Activated CD4-positive, alpha-beta T cell treated with anti-CD3 and anti-CD28 coated beads for 24 hours (primary cell): ENCODE measurements around the gene SASS6.
"Not testable (repeated sequence)": the region's sequence is repeated elsewhere in the genome, so short reads cannot be mapped to it uniquely, and the experiment has no call there.

Experiments
- DNase-seq, 2 donors: peaks; one replicate each; pipeline ENCODE4 v3.0.0-alpha.2; 2020; ENCODE audit warnings: low read depth in 2 of 2

The SASS6 gene

DNA sequence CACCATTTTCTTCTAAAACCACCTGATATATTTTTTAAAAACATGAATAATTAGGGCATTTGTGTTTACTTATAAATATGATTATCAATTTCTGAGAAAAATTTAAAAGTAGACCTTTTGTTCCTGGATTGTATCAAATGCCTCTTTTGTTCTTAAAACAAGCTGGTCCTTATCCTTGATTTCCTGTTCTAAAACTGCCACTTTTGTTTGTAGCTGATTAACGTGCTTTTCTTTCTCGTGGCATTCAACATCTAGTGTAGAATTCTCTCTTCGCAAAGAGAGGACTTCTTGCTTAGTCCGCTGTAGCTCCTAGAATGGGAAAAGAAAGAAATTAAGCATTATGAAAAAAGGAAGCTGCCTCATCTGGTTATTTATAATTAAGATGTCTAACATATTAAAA is 25.0 kb downstream of the SASS6 start:
- no peak for DNase-seq

DNA sequence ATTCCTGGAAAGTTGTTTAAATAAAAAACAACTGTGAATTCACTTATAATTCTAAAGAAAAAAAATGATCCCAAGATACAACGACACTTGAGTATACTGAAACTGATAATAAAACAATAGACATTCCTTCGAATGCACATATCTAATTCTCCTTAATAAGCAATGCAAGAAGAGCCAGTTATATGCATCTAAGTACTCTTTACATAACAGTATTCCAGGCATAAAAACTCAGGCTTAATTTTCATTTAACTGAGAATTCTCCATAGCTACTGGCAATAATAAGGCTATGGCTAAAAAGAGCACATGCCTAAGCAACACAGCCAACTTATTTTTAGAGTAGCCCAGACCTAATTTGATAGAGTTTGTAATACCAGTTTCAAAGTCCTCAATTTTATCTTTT is 31.2 kb downstream of the SASS6 start:
- no peak for DNase-seq

DNA sequence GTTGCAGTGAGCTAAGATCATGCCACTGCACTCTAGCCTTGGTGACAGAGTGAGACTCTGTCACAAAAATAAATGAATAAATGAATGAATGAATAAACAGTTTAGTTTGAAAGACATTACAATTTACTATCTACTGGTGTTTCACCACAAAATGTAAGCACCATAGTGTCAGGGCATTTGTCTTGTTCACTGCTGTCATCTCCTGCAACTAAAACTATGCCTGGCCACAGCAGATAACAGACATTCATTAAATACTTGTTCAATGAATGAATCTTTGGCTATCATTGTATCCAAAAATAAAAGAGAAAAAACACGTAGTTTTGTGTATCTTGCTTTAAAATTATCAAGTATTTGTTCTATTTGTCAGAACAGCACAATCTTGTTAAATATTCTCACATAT is 32.5 kb downstream of the SASS6 start:
- no peak for DNase-seq

DNA sequence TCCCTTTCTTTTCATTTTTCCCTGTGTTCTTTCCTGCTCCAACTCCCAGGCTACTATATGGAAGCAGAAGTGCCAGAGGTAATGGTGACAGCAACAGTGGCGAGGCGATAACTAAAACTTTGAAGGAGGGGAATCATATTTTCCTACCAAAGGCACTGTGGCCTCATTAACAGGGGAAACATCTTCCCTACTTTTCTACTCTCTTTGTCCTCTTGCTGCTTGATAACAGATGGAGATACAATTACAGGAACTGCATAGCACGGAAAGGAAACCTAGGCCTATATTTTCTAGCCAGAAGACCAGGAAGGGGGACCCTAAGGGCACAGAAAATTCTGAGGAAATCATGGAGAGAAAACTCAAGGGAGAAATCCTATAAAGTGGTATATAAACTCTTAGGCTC is 42.3 kb downstream of the SASS6 start:
- DNase-seq = no peak

DNA sequence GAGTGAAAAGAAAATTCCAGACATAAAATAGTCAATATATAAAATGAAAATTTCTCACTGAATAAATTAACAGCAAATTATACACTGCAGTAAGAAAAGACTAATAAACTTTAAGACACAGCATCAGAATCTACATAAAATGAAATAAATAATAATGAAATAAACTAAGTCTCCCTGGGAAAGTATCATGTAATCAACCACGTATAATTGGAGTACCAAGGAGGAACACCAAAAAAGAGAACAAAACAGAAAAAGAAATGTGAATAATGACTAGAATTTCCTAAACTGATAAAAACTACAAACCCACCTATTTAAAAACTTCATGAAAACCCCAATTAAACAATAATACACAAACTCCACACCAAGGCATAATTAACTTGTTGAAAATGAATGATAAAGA is 43.6 kb downstream of the SASS6 start:
- DNase-seq = no peak

DNA sequence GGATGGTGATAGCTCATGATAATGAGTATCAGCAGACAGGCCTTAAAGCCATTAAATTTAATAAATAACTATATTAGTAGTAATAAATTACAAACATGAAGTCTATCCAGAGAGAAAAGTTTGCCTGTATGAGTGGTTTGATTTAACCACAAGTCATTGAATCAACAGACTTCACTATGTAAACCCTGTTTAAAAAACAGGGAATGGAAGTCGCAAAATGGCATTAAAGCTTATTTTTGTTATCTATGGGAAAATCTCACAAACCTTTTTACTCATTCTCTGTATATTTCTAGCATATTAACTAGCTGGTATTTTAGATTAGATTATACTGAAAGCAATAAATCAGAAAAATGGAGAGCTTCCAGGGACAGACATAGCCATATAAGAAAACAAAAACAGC is 45.3 kb downstream of the SASS6 start:
- DNase-seq = no peak

DNA sequence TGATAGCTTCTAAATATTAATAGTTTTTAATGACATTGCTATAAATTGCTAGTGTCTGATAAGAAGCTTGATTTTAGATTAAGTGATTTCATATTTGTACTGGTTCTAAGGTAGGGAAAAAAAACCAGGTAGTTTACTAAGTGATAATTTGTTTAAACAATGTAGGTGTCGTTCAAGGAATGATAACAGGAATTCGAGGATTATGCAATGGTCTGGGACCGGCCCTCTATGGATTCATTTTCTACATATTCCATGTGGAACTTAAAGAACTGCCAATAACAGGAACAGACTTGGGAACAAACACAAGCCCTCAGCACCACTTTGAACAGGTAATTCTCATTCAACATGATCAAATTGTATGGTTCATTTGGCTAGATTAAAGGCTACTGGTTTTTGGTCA is 52.4 kb downstream of the SASS6 start:
- no peak for DNase-seq

DNA sequence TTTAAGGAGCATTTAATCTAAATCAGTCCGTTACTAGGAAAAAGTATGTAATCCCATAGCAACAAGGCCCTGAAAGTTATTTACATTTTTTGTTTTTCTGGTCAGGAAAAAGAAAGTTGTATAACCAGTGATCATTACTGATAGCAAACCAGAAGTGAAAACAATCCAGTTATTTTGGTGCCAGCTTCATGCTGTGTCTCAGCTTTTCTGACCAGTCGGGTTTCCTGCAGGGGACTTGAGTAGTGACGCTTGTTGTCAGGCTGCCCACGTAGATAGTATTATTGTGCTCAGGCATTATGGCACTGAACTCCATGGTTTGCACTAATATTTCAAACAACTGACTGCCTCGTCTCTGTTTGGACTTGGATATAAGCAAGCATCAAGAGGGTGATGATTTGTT is 55.2 kb downstream of the SASS6 start:
- no peak for DNase-seq

DNA sequence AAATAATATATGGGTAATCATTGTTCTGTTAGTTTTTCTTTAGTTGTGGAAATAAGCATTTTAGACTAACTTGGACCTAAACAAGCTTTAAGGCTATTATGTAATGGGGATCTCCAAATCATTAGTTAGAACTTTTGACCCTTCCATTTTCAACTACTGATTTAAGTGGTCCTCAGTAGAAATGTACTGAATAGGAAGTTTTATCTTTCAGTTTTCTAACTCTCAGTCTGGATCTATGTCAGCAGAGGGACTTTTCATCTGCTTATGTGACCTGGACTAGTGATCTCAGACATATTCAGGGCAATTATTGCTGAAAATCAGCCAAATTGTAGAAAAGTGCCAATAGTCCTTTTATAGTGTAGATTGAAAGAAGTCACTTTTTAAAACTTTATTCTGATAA is 56.0 kb downstream of the SASS6 start:
- DNase-seq = no peak

DNA sequence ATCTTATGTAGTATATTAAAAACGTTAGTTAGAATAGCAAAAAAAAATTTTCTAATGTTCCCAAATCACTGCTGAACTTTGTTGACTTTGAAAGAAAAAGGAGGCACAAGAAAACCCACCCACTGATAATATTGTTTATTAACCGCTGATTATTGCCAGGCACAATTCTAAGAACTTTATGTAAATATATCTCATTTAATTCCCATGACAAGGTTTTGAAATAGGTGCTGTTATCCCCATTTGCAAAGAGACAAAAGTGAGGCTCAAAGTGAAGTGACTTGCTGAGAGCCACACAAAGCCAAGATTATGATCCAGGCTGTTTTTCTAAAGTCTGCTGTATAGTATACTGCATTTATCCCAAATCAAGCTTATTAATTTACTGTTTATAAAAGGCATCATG is 56.4 kb downstream of the SASS6 start:
- DNase-seq = no peak

DNA sequence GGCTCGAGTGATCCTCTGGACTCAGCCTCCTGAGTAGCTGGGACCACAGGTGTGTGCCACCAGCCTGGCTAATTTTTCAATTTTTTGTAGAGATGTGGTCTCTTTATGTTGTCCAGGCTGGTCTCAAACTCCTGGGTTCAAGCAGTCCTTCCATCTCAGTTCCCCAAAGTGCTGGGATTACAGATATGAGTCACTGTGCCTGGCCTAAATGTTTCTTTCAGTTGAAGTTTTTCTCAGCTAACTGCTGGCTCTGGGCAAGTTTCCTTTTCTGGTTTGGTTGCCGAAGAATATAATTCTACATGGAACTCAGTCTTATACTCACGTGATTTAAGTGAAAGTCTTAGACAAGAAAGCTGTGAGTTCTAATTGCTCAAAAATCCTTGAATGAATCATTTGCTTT is 57.0 kb downstream of the SASS6 start:
- no peak for DNase-seq

DNA sequence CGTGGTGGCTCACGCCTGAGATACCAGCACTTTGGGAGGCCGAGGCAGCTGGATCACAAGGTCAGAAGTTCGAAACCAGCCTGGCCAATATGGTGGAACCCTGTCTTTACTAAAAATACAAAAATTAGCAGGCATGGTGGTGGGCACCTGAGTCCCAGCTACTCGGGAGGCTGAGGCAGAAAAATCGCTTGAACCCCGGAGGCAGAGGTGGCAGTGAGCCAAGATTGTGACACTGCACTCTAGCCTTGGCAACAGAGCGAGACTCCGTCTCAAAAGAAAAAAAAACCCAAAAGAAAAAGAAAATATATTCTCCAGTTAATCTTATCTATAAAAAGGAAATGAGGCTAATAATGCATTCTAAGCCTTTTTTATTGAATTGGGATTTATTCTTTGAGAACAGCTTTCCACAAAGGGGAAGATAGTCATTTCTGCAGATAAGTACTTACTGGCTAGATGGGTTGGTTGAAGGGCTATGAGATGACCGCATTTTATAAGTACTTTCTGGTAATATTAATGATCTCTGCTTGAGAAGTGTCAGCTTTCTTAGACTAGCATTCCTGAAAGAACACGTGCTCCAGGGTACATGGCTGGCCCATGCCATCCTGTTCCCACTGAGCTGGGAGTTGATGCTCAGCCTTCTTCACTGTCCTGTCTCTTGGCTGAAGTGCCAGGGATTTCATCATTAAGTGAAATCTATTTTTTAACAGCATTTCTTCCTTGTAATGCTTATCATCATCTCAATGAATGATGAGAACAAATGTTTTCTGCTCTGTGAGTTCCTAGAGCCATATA is 57.9 kb downstream of the SASS6 start:
- no peak for DNase-seq

DNA sequence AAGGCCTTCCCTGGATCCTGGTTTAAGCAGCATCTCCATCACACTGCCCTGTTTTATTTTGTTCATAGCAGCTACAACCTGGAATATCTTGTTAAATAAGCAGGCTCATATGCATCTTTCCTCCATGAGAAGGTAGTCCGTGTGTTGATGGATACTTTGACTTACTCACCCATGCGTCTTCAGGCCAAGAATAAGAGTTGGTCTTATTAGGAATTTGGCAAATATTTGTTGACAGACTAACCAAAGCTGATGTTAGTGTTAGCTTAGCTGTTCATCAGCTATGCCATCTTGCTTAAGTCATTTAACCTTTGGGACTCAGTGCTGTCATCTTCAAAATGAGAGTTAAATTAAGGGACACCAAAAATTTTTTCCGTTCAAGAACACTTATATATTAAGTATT is 59.2 kb downstream of the SASS6 start:
- no peak for DNase-seq

DNA sequence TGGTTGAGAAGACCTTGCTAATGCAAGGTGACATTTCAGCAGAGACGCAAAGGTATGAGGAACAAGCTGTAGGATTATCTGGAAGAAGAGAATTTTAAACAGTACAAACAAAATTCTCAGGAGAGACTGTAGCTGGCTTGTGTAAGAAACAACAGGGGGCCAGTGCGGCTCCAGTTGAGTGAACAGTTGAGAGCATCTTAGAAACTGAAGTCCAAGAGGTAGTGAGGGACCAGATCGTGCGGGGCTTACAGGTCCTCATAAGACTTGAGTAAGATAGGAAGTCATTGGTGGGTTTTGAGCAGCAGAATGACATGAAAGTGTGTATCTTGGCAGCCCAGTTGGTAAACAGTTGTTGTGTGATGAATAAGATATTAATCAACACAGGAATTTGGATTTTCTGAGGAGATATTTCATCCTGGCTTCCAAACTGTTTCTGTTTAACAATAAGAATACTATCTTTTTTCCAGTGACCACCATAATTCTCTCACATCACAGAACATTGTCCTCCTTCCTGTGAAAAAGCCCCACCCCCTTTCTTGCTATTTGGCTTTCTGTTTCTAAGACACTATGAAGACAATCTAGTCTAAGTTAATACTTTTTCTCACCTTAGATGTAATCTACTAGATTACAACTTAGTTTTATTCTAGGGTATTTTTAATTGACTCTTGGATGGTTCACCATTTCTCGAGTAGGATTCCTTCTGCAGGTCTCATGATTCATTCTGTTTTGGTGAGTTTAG is 62.4 kb downstream of the SASS6 start:
- DNase-seq = no peak

DNA sequence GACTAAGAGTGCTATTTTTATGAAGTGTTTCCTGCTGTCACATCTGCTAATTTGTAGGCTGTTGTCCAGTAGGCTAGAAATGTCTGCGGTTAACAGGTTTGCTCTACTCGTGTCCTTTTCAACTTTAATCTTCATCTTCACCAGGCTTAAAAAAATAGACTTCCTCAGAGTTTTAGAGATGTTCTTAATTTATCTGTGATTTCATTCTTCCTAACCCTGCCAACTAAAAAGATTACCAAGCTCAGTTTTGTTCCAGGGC is 66.8 kb downstream of the SASS6 start:
- no peak for DNase-seq

DNA sequence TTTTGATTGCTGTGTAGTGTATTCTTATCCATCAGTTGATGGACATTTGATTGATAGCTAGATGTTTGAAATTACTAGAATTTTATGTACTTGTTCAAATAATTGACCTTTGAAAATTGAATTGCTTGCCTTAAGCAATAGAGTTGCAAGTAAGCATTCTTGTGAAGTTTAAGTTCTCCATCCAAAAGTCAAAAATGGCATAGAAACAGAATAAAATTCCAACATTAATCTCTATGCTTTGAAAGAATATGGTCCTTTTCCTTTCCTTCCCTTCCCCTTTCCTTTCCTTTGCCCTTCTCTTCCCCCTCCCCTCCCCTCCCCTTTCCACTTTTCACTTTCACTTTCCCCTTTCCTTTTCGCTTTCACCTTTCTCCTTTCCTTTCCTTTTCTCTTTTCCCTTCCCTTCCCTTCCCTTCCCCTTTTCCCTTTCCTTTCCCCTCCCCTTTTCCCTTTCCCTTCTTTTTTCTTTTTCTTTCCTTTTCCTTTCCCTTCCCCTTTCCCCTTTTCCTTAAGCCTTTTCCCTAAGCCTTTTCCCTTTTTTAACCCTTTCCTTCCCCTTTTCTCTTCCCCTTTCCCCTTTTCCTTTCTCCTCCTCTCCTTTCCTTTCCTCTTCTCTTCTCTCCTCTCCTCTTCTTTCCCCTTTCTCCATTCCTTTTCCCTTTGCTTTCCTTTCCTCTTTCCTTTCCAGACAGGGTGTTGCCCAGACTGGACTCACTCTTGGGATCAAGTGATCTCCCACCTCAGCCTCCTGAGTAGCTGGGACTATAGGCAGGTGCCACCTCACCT is 67.4 kb downstream of the SASS6 start:
- DNase-seq = no peak

DNA sequence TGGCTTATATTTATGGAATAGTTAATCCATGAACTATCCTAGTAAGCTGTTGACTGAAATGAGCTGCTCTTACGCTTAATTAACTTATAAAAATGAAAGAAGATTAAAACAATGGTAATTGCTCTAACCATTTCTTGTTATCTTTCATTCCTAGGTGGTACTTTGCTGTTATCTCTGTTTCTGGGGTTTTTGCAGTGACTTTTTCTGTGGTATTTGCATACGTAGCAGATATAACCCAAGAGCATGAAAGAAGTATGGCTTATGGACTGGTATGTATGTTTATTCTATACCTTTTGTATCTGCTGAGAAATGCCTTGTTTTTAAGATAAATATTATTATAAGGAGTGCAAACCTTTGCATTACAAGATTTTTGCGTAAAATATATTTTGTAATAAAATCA is 71.0 kb downstream of the SASS6 start:
- DNase-seq = no peak

DNA sequence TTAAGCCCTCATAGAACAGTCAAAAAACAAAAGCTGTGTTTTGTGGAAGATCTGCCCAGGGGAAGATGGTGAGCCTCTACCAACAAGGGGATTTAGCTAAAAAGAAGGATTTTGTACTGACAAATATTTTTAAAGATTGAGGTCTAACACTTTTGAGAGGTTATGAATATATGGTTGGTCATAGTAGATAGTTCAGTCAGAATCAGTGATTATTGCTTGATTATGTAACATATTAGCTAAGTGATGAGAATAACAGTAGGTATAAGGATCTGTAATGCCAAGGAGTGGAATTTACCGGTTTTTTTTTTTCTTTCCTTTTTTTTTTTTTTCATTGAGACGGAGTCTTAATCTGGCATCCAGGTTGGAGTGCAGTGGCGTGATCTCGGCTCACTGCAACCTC is 79.0 kb downstream of the SASS6 start:
- no peak for DNase-seq

DNA sequence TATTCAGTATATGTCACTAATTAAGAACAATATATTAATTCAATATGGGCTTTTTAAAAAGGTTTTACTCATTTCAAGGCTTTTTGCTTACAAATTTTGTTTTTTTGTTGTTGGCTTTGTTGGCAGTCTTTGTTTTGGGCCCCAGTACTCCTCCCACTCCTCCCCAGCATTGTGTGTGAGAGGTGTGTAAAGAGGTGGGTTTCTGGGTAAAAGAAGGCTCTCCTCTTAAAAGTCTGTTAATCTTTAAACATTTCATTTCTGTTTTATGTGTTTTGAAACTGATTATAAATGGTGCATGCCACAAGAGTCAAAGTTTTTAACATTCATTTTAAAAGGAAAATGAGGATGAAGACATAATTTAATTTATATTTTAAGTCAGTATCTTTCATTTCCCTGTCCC is 79.6 kb downstream of the SASS6 start:
- DNase-seq = no peak

DNA sequence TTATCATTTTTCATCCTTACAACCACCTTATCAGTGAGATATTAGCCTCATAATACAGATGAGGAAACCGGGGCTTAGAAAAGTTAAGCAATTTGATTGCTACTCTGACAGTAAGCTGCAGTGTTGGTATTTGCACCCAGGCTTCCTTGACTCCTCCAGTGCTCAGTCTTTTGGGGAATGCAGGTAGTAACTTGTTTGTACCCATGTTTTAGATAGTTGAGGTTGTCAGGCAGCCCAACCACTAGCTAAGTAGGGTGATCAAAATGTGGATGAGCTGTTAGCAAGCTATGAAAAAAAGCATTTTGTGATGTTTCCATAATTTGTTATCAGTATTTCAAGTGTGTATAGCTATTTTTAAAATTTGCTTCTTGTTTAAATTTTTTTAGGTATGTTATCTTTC is 80.8 kb downstream of the SASS6 start:
- no peak for DNase-seq

DNA sequence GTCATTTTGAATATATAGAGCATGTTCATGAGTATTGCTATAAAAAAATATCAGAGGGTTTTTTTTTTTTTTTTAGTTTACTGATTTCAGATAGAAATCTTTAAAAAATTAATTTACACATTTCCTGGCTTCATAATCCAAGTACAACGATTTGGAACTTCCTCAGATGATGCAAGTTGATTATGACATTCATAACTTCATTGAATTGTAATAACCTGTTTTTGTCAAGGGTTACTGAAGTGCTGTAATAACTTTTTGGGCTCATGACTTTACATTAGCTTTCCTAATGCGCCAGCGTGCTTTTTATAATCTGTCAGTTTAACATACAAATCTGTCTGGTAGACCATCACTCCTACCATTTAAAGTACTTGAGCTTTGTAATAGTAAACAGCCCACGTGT is 81.3 kb downstream of the SASS6 start:
- DNase-seq = no peak

DNA sequence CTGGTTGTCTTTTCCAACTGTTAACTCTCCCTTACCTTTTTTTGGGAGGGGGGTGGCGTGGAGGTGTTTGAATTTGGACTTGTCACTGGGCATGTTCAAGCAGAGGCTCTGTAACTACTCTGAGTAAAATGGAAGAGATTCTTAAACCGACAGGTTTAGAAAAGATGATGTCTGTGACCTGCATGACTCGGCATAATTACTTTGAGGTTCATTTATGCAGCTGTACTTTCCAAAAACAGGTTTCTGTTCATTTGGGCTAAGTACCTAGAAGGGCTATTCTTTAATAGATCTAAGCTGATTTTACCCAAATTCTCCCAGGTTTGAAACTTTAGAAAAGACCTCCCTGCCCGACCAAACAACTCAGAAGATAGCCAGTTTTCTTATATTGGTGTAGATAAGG is 82.6 kb downstream of the SASS6 start:
- no peak for DNase-seq

DNA sequence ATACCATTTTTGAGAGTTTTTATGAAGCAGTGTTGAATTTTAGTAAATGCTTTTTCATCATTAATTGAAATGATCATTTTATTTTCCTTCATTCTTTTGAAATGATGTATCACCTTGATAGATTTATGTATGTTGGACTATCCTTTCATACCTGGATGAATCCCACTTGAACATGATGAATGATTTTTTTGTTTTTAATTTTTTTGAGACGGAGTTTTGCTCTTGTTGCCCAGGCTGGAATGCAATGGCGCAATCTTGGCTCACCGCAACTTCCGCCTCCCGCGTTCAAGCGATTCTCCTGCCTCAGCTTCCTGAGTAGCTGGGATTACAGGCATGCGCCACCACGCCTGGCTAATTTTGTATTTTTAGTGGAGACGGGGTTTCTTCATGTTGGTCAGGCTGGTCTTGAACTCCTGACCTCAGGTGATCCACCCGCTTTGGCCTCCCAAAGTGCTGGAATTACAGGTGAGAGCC is 85.5 kb downstream of the SASS6 start:
- not testable (repeated sequence) for DNase-seq
